H1 (cell line): ENCODE measurements around the gene ADCY2. TPM values are rescaled to one million over a fixed set of nuclear protein-coding genes. Genes with fewer than 3 reads are reported as not detected.

Source experiments
- CTCF ChIA-PET: fragments of 300-600 bp; sonication (Branson Sonifier 250); formaldehyde crosslinking; loops from one replicate; lab custom pipeline; 2021; ENCODE audit not compliant: partially characterized antibody; lab: Charles Lee
- POLR2A ChIA-PET: fragments of 300-600 bp; sonication (Branson Sonifier 250); formaldehyde crosslinking; loops from one replicate; lab custom pipeline; 2021; ENCODE audit warnings: inconsistent platforms; ENCODE audit not compliant: partially characterized antibody; lab: Charles Lee
- DNase-seq, 2 experiments: peaks; one replicate each; pipeline versions ENCODE4 v3.0.0 to v3.0.0-alpha.2; 2010 to 2022; ENCODE audit warnings: low spot score in 2 of 2, low read depth in 1 of 2, mixed read lengths in 1 of 2
- FAIRE-seq: peaks from 2 replicates; lab custom pipeline; 2011; peaks lifted over from hg19 to GRCh38; lab: Jason Lieb, UNC
- H2AFZ ChIP-seq: 2 replicates; pipeline ENCODE4 v1.8.1; 2012; ENCODE audit warnings: low read length, inconsistent platforms
- H2AK5ac ChIP-seq: 2 replicates; pipeline ENCODE4 v1.6.1; 2013; ENCODE audit warnings: low read depth, low read length
- H2BK120ac ChIP-seq: replicated peaks from 2 replicates; pipeline ENCODE3; 2013; ENCODE audit warnings: low read depth, low read length, inconsistent platforms
- H2BK12ac ChIP-seq: 2 replicates; pipeline ENCODE4 v1.6.1; 2013; ENCODE audit warnings: low read depth, low read length
- H2BK15ac ChIP-seq: 2 replicates; pipeline ENCODE4 v1.6.1; 2013; ENCODE audit warnings: low read length
- H2BK20ac ChIP-seq: 2 replicates; pipeline ENCODE4 v1.6.1; 2013; ENCODE audit warnings: low read length
- H2BK5ac ChIP-seq: 2 replicates; pipeline ENCODE4 v1.6.1; 2013; ENCODE audit warnings: low read depth, low read length
- H3K14ac ChIP-seq: 2 replicates; pipeline ENCODE4 v1.6.1; 2013; ENCODE audit warnings: inconsistent platforms; ENCODE audit not compliant: insufficient read length
- H3K18ac ChIP-seq: 2 replicates; pipeline ENCODE4 v1.6.1; 2013; ENCODE audit warnings: low read length; ENCODE audit errors: extremely low read depth
- H3K23ac ChIP-seq: 2 replicates; pipeline ENCODE4 v1.6.1; 2013; ENCODE audit warnings: inconsistent platforms; ENCODE audit not compliant: insufficient read length
- H3K23me2 ChIP-seq: 2 replicates; pipeline ENCODE4 v1.6.1; 2013; ENCODE audit warnings: low read depth, low read length
- H3K27ac ChIP-seq: 2 replicates; pipeline ENCODE4 v1.6.1; 2011; ENCODE audit warnings: low read depth, low read length, inconsistent platforms
- H3K27me3 ChIP-seq, 4 experiments: replicated peaks in 1 of 4; 1 replicate in 1 of 4; 2 replicates in 3 of 4; pipeline versions ENCODE4 v1.6.1 to v1.8.1; 2011 to 2013; ENCODE audit warnings: low read length in 3 of 4, mild to moderate bottlenecking in 3 of 4, inconsistent platforms in 2 of 4, mixed read lengths in 2 of 4, moderate library complexity in 1 of 4; ENCODE audit not compliant: control insufficient read depth in 3 of 4, insufficient read depth in 3 of 4; ENCODE audit errors: extremely low read depth in 1 of 4
- H3K36me3 ChIP-seq, 4 experiments: 2 replicates each; pipeline versions ENCODE4 v1.6.1 to v1.8.1; 2011 to 2013; ENCODE audit warnings: mild to moderate bottlenecking in 4 of 4, low read length in 3 of 4, moderate library complexity in 2 of 4, control low read depth in 1 of 4, inconsistent platforms in 1 of 4; ENCODE audit not compliant: insufficient read depth in 4 of 4, control insufficient read depth in 2 of 4
- H3K4ac ChIP-seq: replicated peaks from 2 replicates; pipeline ENCODE3; 2013; ENCODE audit warnings: low read length, low read depth, mixed read lengths, inconsistent platforms; ENCODE audit not compliant: insufficient read length
- H3K4me1 ChIP-seq, 4 experiments: replicated peaks in 1 of 4; 1 replicate in 1 of 4; 2 replicates in 3 of 4; pipeline versions ENCODE4 v1.6.1 to v1.8.1; 2011 to 2013; ENCODE audit warnings: low read length in 3 of 4, inconsistent platforms in 2 of 4, mixed read lengths in 1 of 4; ENCODE audit not compliant: insufficient read depth in 4 of 4, control insufficient read depth in 3 of 4
- H3K4me2 ChIP-seq, 2 experiments: 2 replicates each; pipeline versions ENCODE4 v1.6.1 to v1.8.1; 2011 to 2013; ENCODE audit warnings: low read depth in 2 of 2, low read length in 2 of 2, control low read depth in 1 of 2, inconsistent platforms in 1 of 2, mild to moderate bottlenecking in 1 of 2; ENCODE audit not compliant: insufficient read depth in 1 of 2
- H3K4me3 ChIP-seq, 4 experiments: fragments of 200-600, 300-600 bp in 1 of 4; sonication (generic), shearing (Covaris generic), sonication (Bioruptor Twin) in 1 of 4; 2 replicates each; pipeline versions ENCODE4 v1.5.1 to v1.8.1; 2011 to 2016; ENCODE audit warnings: low read length in 4 of 4, low read depth in 3 of 4, control low read depth in 2 of 4, inconsistent platforms in 2 of 4, mild to moderate bottlenecking in 2 of 4, mixed read lengths in 1 of 4, moderate library complexity in 1 of 4; ENCODE audit not compliant: insufficient read depth in 2 of 4; ENCODE audit errors: extremely low read depth in 1 of 4
- H3K56ac ChIP-seq: replicated peaks from 2 replicates; pipeline ENCODE3; 2013; ENCODE audit warnings: low read depth, mild to moderate bottlenecking, mixed read lengths, low read length, inconsistent platforms; ENCODE audit not compliant: insufficient read length
- H3K79me1 ChIP-seq: 2 replicates; pipeline ENCODE4 v1.6.1; 2013; ENCODE audit warnings: low read depth, low read length, control low read depth
- H3K79me2 ChIP-seq, 2 experiments: 2 replicates each; pipeline versions ENCODE4 v1.6.1 to v1.8.1; 2012 to 2013; ENCODE audit warnings: low read length in 2 of 2, mild to moderate bottlenecking in 2 of 2, inconsistent platforms in 1 of 2; ENCODE audit not compliant: insufficient read depth in 2 of 2, control insufficient read depth in 1 of 2
- H3K9ac ChIP-seq, 4 experiments: replicated peaks in 1 of 4; 1 replicate in 1 of 4; 2 replicates in 3 of 4; pipeline versions ENCODE4 v1.6.1 to v1.8.1; 2011 to 2013; ENCODE audit warnings: low read depth in 3 of 4, low read length in 3 of 4, control low read depth in 2 of 4, mild to moderate bottlenecking in 2 of 4, moderate library complexity in 2 of 4, inconsistent platforms in 1 of 4; ENCODE audit errors: extremely low read depth in 1 of 4
- H3K9me3 ChIP-seq, 2 experiments: 2 replicates each; pipeline versions ENCODE4 v1.6.1 to v1.8.1; 2012 to 2013; ENCODE audit warnings: mild to moderate bottlenecking in 2 of 2, moderate library complexity in 2 of 2, control low read depth in 1 of 2, inconsistent platforms in 1 of 2, low read depth in 1 of 2, low read length in 1 of 2, mixed read lengths in 1 of 2; ENCODE audit not compliant: insufficient read depth in 2 of 2
- H4K20me1 ChIP-seq, 2 experiments: replicated peaks in 1 of 2; 2 replicates each; pipeline versions ENCODE3 to v1.8.1; 2011 to 2013; ENCODE audit warnings: inconsistent platforms in 2 of 2, low read length in 2 of 2, mild to moderate bottlenecking in 1 of 2; ENCODE audit not compliant: insufficient read depth in 2 of 2, control insufficient read depth in 1 of 2
- H4K5ac ChIP-seq: 2 replicates; pipeline ENCODE4 v1.6.1; 2013; ENCODE audit warnings: low read length, low read depth, mixed read lengths, inconsistent platforms; ENCODE audit not compliant: insufficient read length
- H4K8ac ChIP-seq: 2 replicates; pipeline ENCODE4 v1.8.0; 2013; ENCODE audit warnings: mild to moderate bottlenecking, moderate library complexity, low read length, inconsistent platforms; ENCODE audit not compliant: insufficient read depth; ENCODE audit errors: extremely low read depth
- H4K91ac ChIP-seq: replicated peaks from 2 replicates; pipeline ENCODE3; 2013; ENCODE audit warnings: low read length, mixed read lengths, inconsistent platforms; ENCODE audit not compliant: insufficient read length
- ASH2L ChIP-seq: fragments of 200-600, 300-600 bp; sonication (generic); IDR thresholded peaks from one replicate; pipeline ENCODE4 v1.7.1; 2017; ENCODE audit warnings: low read length
- BRCA1 ChIP-seq: IDR thresholded peaks from 2 replicates; pipeline ENCODE4 v1.6.1; 2012; ENCODE audit warnings: low read depth, low read length, improper control_type of control experiment
- CBX5 ChIP-seq: fragments of 300-800, 300-1000 bp; sonication (generic); IDR thresholded peaks from 2 replicates; pipeline ENCODE4 v1.7.1; 2016; ENCODE audit warnings: antibody characterized with exemption, low read length, low read depth
- CHD1 ChIP-seq: IDR thresholded peaks from 2 replicates; pipeline ENCODE4 v1.6.1; 2012; ENCODE audit warnings: low read depth, low read length, improper control_type of control experiment
- HDAC2 ChIP-seq, 2 experiments: fragments of 300-600 bp in 1 of 2; sonication (generic) in 1 of 2; IDR thresholded peaks; 2 replicates each; pipeline ENCODE4 v1.6.1; 2011 to 2012; ENCODE audit warnings: low read depth in 2 of 2, low read length in 2 of 2, mild to moderate bottlenecking in 2 of 2, moderate library complexity in 2 of 2, borderline replicate concordance in 1 of 2, inconsistent platforms in 1 of 2
- KDM1A ChIP-seq: fragments of 200-600, 300-600 bp; sonication (generic); IDR thresholded peaks from 2 replicates; pipeline ENCODE4 v1.7.1; 2016; ENCODE audit warnings: mild to moderate bottlenecking, low read length, borderline replicate concordance
- MAFK ChIP-seq: IDR thresholded peaks from 2 replicates; pipeline ENCODE4 v1.6.1; 2012; ENCODE audit warnings: low read depth, mild to moderate bottlenecking, improper control_type of control experiment, low read length
- PHF8 ChIP-seq: fragments of 200-600 bp; sonication (generic); conservative IDR thresholded peaks from 2 replicates; pipeline ENCODE4 v1.7.1; 2012; ENCODE audit warnings: low read depth, mild to moderate bottlenecking, inconsistent platforms, low read length, moderate library complexity
- SIRT6 ChIP-seq: IDR thresholded peaks from one replicate; pipeline ENCODE4 v1.7.1; 2012; ENCODE audit warnings: low read length, inconsistent platforms
- SP1 ChIP-seq: IDR thresholded peaks from 2 replicates; pipeline ENCODE4 v1.6.1; 2011; ENCODE audit warnings: low read depth, low read length
- TAF7 ChIP-seq: optimal IDR thresholded peaks from 2 replicates; pipeline ENCODE3; 2011; ENCODE audit warnings: low read depth, mild to moderate bottlenecking, inconsistent platforms, low read length, moderate library complexity, borderline replicate concordance
- USF2 ChIP-seq: IDR thresholded peaks from 2 replicates; pipeline ENCODE4 v1.6.1; 2011; ENCODE audit warnings: low read length, improper control_type of control experiment
- WGBS, 2 experiments: shearing (Covaris generic) in 1 of 2; methylation state at CpG; one replicate each; pipeline versions ENCODE4 v1.1.6 to v1.1.7; 2013 to 2015; ENCODE audit warnings: low lambda C conversion rate in 2 of 2, mixed read lengths in 2 of 2, inconsistent platforms in 1 of 2, low coverage in 1 of 2, missing lambda C conversion rate in 1 of 2; ENCODE audit not compliant: insufficient replicate concordance in 2 of 2, insufficient coverage in 1 of 2, insufficient read length in 1 of 2; ENCODE audit errors: extremely low coverage in 1 of 2, missing lambda C conversion rate in 1 of 2; 5-methylcytosine and 5-hydroxymethylcytosine counted together
- polyA plus RNA-seq, 7 experiments: library from polyadenylated mRNA; depleted of rRNA in 3 of 7; stranded (reverse) in 5 of 7; unstranded in 2 of 7; fragments of >200 nt in 5 of 7; fragments of 200-250 nt in 2 of 7; gene quantifications; 1 replicate in 5 of 7; 2 replicates in 1 of 7; 4 replicates in 1 of 7; pipeline versions ENCODE4 v1.2.1 to v1.2.3, GENCODE V29; 2011 to 2013; ENCODE audit warnings: missing spikeins in 2 of 7, mixed read lengths in 2 of 7
- total RNA-seq: library from RNA; stranded (reverse); fragmentation: NEBNext Ultra II Directional; extraction: Animal tissue kit (Norgen Biotek cat#: 25700); gene quantifications from 2 replicates; pipeline ENCODE4 v1.2.1, GENCODE V29; 2021

Gene ADCY2
- total and polyA plus RNA-seq, 2 of the 8 experiments (the other 6 are each of a cell fraction or from before 2014, with no cell fraction given) = 35.8 to 122 TPM

GRCh38 chr5:7615566-7616061, 219.7 kb downstream of the ADCY2 start:
- DNase-seq (no peak), FAIRE-seq (no peak)
- H3K56ac ChIP-seq = no peak overlapping the region
- H3K18ac ChIP-seq = no peak overlapping the region
- no peak overlapping the region for H2BK15ac ChIP-seq
- H3K4me1 ChIP-seq = no peaks in the 10 kb centered on the region; a peak in 1 of 7 replicates
- no peak overlapping the region for H2AFZ ChIP-seq
- no peaks in the 10 kb centered on the region for H4K20me1 ChIP-seq
- no peaks in the 10 kb centered on the region for H3K9me3 ChIP-seq
- no peak overlapping the region for H3K23ac ChIP-seq
- no peaks in the 10 kb centered on the region for H3K23me2 ChIP-seq
- no peak overlapping the region for H3K4me3 ChIP-seq
- no peaks in the 10 kb centered on the region; a peak in 1 of 8 replicates for H3K36me3 ChIP-seq
- no peak overlapping the region for H2BK5ac ChIP-seq
- no peak overlapping the region for H3K4me2 ChIP-seq
- H3K27ac ChIP-seq = no peak overlapping the region
- H3K4ac ChIP-seq = no peak overlapping the region
- no peak overlapping the region for H3K14ac ChIP-seq
- ChIA-PET CTCF (no interaction called here), POLR2A (no interaction called here)
- H2BK120ac ChIP-seq = no peak overlapping the region
- no peak overlapping the region for H2BK20ac ChIP-seq
- no peak overlapping the region for H4K5ac ChIP-seq
- H3K79me2 ChIP-seq = peaks cover 0 to 27% of the 10 kb centered on the region in 2 experiments; a peak in 2 of 4 replicates
- peaks cover 2% of the 10 kb centered on the region; the same call in 1 of the 2 replicates for H3K79me1 ChIP-seq
- TF ChIP-seq SP1 (no peak), USF2 (no peak), CBX5 (no peak), BRCA1 (no peak), MAFK (no peak), SIRT6 (no peak), CHD1 (no peak), ASH2L (no peak), PHF8 (no peak), TAF7 (no peak), HDAC2 (IDR thresholded peaks at IDR 0.05; ENCODE audit: borderline replicate concordance in 1 of 2, low read depth in 2 of 2, low read length in 2 of 2) (no peak), KDM1A (no peak)
- no peak overlapping the region for H3K9ac ChIP-seq
- H2BK12ac ChIP-seq = no peak overlapping the region
- no peak overlapping the region for H4K8ac ChIP-seq
- no peak overlapping the region for H2AK5ac ChIP-seq
- WGBS, 2 experiments = 91% methylated on average over 2 of the region's 2 CpGs; no CpG with 5 or more reads in 1 of the 2 experiments
- no peak overlapping the region for H4K91ac ChIP-seq
- H3K27me3 ChIP-seq = no peaks in the 10 kb centered on the region
